Activated B cell treated with CpG ODN at 0.5 μM for 24 hours (primary cell): ENCODE measurements around the gene TTC3. TPM values are rescaled to one million over a fixed set of nuclear protein-coding genes. Genes with fewer than 3 reads are reported as not detected.

Experiments
- total RNA-seq: library from RNA; stranded (reverse); gene quantifications from 2 replicates; pipeline ENCODE4 v1.2.3, GENCODE V29; 2022

TTC3 gene
- total RNA-seq, 1 donor from 2014 or later = 69.8 TPM

Other genes starting within 250 kb of the TTC3 start
- gene HLCS, start 106.6 kb upstream of the TTC3 start, total RNA-seq = 8.1 and 10.6 TPM in 2 replicates
- gene RIPPLY3, start 66.6 kb upstream of the TTC3 start, total RNA-seq = not detected in 2 replicates
- 17.3 and 17.7 TPM in 2 replicates for gene PIGP, start 183 bp upstream of the TTC3 start, total RNA-seq
- gene VPS26C, start 194.1 kb downstream of the TTC3 start, total RNA-seq = 42.5 and 45.2 TPM in 2 replicates